GM18499 (cell line): ENCODE measurements around the gene FAM118A.
"Not testable (repeated sequence)": the region's sequence is repeated elsewhere in the genome, so short reads cannot be mapped to it uniquely, and the experiment has no call there.

ENCODE experiments used
- ATAC-seq: cut with Tn5 transposase; IDR thresholded peaks from one replicate; pipeline ENCODE4 v1.9.1; 2021; ENCODE audit warnings: moderate number of reproducible peaks; ENCODE audit not compliant: insufficient read depth, unreplicated experiment

FAM118A gene

GRCh38 chr22:45280587-45280980 is 29.1 kb upstream of the FAM118A start:
- no peak for ATAC-seq

DNA sequence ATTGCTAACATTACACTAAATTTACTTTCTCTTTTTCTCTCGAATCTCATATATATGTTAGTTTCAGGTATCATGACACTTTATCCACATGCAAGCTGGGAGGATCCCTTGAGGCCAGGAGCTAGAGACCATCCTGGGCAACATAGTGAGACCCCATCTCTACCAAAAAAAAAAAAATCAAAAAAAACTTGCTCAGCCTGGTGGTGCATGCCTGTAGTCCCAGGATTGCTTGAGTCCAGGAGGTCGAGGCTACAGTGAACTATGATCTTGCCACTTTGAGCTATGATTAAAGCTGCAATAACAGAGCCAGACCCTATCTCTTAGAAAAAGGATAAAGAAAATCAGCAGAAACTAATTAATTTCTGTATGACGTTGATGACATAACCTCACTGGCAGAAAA is 28.7 kb upstream of the FAM118A start:
- no peak for ATAC-seq

- ATAC-seq = no peak
Measured at GRCh38 chr22:45284705-45285262, 24.9 kb upstream of the FAM118A start, which contains the start of gene UPK3A. Gene UPK3A (plus strand): TSS chr22:45284949. CDS start chr22:45285014, 65 bp downstream.

GRCh38 chr22:45285263-45286058 is 24.3 kb upstream of the FAM118A start:
- ATAC-seq = no peak

- ATAC-seq = no peak
Measured at GRCh38 chr22:45286854-45287551, 22.7 kb upstream of the FAM118A start.

DNA sequence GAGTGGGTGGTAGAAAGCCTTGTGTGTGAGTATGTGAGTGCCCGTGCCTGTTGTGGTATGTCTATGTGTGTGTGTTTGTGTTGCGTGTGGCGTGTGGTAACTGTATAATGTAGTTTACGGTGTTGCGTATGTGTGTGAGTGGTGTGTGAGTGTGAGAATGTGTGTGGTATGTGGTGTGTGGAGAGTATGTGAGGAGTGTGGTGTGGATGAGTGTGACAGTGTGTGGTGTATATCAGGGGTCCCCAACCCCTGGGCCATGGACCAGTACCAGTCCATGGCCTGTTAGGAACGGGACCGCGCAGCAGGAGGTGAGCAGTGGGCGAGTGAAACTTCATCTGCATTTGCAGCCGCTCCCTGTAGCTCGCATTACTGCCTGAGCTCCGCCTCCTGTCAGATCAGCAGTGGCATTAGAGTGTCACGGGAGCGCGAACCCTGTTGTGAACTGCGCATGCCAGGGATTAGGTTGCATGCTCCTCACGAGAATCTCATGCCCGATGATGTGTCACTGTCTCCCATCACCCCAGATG is 19.3 kb upstream of the FAM118A start:
- no peak for ATAC-seq

- no peak for ATAC-seq
Measured at GRCh38 chr22:45291061-45291930, 18.4 kb upstream of the FAM118A start.

DNA sequence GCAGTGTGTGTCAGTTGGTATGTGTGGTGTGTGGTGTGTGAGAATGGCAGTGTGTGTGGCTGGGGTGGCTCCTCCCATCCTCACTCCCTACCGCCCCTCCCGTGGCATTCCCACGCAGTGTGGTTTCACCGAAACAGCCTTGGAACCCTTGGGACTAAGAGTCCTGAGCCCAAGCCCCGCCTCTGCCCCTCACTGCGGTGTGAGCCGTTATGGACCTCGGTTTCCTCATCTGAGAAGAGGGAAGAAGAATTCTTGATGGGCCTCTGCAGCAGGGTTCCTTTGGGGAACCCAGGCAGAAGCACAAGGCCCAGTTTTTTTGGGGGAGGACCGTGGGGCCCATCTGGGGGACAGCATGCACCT is 17.8 kb upstream of the FAM118A start:
- no peak for ATAC-seq

- ATAC-seq = no peak
Measured at GRCh38 chr22:45292731-45293442, 16.8 kb upstream of the FAM118A start.

- no peak for ATAC-seq
Measured at GRCh38 chr22:45294030-45294429, 15.7 kb upstream of the FAM118A start.

DNA sequence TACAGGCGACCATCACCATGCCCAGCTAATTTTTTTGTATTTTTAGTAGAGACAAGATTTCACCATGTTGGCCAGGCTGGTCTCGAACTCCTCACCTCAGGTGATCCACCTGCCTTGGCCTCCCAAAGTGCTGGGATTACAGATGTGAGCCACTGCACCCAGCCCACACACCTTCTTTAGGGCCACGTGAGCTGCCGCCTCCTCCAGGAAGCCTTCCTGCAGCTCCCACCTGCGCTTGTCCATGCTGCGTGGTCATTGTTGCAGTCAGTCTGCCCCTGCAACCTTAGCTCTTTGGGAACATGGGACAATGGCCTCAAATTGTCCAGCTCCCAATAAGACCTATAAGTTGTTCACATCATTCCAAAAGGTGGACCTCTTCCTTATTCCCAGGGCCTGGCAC is 14.7 kb upstream of the FAM118A start:
- ATAC-seq = not testable (repeated sequence)

- no peak for ATAC-seq
Measured at GRCh38 chr22:45295492-45295891, 14.2 kb upstream of the FAM118A start.

GRCh38 chr22:45296628-45297297 is 13.0 kb upstream of the FAM118A start:
- ATAC-seq = no peak

- ATAC-seq = no peak
Measured at GRCh38 chr22:45298934-45299505, 10.7 kb upstream of the FAM118A start.

DNA sequence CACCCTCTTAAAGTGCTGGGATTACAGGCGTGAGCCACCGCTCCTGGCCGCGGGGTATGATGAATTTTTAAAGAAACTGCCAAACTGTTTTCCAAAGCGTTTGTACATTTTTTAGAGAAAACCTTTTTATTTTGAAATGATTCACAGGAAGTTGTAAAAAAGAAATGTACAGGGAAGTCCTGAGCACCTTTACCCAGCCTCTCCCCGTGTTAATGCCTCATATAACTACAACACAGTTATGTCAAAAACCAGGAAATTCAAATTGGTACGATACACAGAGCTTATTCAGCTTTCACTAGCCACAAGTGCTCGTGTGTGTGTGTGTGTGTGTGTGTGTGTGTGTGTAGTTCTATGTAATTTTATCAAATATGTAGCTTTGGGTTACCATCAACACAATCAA is 7.0 kb upstream of the FAM118A start:
- ATAC-seq = no peak

- ATAC-seq = no peak
Measured at GRCh38 chr22:45303181-45303580, 6.6 kb upstream of the FAM118A start.

- no peak for ATAC-seq
Measured at GRCh38 chr22:45304971-45305370, 4.8 kb upstream of the FAM118A start.

DNA sequence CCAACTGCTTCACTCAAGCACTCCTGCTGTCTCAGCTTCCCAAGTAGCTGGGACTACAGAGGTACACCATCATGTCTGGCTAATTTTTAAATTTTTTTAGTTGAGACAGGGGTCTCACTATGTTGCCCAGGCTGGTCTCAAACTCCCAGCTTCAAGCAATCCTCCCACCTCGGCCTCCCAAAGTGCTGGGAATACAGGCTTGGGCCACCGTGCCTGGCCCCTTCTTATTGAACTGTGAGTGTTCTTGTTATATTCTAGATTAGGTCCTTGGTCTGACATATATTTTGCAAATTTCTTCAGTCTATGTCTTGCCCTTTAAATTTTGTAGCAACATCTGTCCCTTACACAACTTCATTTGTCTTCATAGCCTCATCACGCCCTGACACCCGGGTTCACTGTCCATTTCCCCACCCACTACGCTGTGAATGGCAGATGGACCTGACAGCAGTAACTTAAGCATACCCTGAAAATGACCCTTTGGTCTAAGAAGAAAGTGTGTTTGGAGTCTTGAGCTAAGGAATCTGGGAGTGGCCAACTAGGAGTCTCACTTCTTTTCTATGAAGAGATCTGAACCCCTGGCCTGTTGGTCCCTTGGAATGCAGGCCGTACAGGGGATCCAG is 4.2 kb upstream of the FAM118A start:
- ATAC-seq = no peak
